Heart left ventricle (tissue), 13 donors: ENCODE measurements around the gene PTPMT1.

Source experiments
- POLR2A ChIP-seq, 2 donors: fragments of 450-650 bp; IDR thresholded peaks; one replicate each; pipeline ENCODE4 v1.6.1; 2017; ENCODE audit warnings: antibody characterized with exemption in 2 of 2, mild to moderate bottlenecking in 2 of 2, moderate library complexity in 2 of 2
- TF ChIP-seq, protein P1 (sequence below), 12 donors: fragments of 200-600 bp; sonication (generic) in 4 of 12; IDR thresholded peaks; one replicate each; pipeline versions ENCODE4 v1.5.0 to v1.8.0; 2018 to 2022; ENCODE audit warnings: antibody characterized with exemption in 12 of 12, mild to moderate bottlenecking in 5 of 12
- donor health status: ischemic (EF 13 %, LVEDD 7.1; RV severe dilation, severe dysfunction).
- donor health status: DM: no; HTN: yes; CAD: no.
- donor health status: DM: no; HTN: no; CAD: no.
- donor health status: ischemic (EF 25% LVEDD 6.9; RV normal size, moderate dysfunction).
- donor health status: ischemic (EF 25% LVEDD 5.7; RV mildly dilated, moderate dysfunction).
- donor health status: ischemic (EF 35%, LVEDD 5.7; RV mildly dilated, moderate dysfunction).
- donor health status: nonischemic (EF 11% LVEDD 7.7; RV severe dilation, severe dysfunction).
- donor health status: DM: yes; HTN: yes; CAD: no.
- donor health status: PGD.
- donor health status: ischemic (EF 29% LVEDD 5.4; RV normal size, mild dysfunction).
- donor health status: nonischemic (EF 23%, LVEDD 6.1; RV moderate dilation, normal function).

DNA sequence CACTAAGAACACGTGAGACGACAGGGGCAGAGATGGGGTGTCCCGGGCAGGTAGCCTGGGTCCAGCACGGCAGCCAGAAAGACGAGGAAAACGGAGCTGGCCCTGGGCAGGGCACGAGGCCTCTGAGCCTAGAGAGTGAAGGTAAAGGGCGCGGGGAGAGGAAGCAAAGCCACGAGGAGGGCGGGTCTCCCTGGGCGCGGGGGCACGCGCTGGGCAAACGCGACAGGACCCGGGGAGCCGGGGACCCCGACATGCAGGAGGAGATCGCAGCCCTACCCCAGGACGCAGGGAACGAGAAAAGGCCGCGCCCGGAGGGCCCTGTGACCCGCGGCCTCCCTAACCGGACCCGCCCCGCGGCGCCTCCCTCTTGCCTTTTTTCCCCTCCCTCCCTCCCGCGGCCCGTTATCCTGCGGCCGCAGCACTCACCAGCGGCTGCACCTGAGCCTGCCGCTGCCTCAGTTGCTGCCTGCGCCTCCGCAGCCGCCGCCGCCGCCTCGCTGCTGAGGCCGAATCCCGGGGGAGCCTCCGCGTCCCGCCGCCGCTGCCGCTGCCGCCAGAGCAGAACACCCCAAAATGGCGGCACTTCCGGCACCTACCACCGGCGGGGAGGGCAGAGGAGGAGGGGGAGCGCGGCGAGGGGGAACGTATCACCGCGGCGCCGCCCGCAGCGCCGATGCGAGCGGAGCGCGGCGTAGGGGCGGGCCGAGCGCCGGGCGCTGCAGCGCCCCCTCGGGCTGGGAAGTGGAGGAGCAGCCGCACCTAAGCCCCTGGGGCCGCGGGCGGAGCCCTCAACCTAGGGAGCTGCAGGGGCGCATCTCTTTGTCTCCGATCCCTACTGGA, 12.6 kb upstream of the PTPMT1 start, which contains the start of gene CELF1:
- TF ChIP-seq, protein P1, sequence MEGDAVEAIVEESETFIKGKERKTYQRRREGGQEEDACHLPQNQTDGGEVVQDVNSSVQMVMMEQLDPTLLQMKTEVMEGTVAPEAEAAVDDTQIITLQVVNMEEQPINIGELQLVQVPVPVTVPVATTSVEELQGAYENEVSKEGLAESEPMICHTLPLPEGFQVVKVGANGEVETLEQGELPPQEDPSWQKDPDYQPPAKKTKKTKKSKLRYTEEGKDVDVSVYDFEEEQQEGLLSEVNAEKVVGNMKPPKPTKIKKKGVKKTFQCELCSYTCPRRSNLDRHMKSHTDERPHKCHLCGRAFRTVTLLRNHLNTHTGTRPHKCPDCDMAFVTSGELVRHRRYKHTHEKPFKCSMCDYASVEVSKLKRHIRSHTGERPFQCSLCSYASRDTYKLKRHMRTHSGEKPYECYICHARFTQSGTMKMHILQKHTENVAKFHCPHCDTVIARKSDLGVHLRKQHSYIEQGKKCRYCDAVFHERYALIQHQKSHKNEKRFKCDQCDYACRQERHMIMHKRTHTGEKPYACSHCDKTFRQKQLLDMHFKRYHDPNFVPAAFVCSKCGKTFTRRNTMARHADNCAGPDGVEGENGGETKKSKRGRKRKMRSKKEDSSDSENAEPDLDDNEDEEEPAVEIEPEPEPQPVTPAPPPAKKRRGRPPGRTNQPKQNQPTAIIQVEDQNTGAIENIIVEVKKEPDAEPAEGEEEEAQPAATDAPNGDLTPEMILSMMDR (IDR thresholded peaks at IDR 0.05), result peak; percentile 81 to 98 (median 97)
- TF ChIP-seq POLR2A (IDR thresholded peaks at IDR 0.05), result peak in 1 of 2 donors; percentile 54
